MCF 10A (cell line): ENCODE measurements around the gene RAPGEF3. TPM values are rescaled to one million over a fixed set of nuclear protein-coding genes. Genes with fewer than 3 reads are reported as not detected.

Experiments used
- BruUV-seq: library from RNA; stranded (reverse); fragments of 400-500 nt; replicated peaks from 2 replicates; lab custom pipeline; 2021; lab: Mats Ljungman, UMichigan
- CTCF ChIA-PET: fragments of 300-600 bp; sonication (Branson Sonifier 250); formaldehyde crosslinking; extraction: SDS; loops from one replicate; lab custom pipeline; 2021; ENCODE audit warnings: antibody characterized with exemption, inconsistent platforms; lab: Yijun Ruan, JAX
- POLR2A ChIA-PET: fragments of 300-600, 350-650 bp; sonication (Branson Sonifier 250); formaldehyde crosslinking; extraction: SDS; loops from one replicate; lab custom pipeline; 2020; ENCODE audit warnings: antibody characterized with exemption, inconsistent platforms; lab: Yijun Ruan, JAX
- DNase-seq: peaks from one replicate; pipeline ENCODE4 v3.0.0-alpha.2; 2018; ENCODE audit not compliant: unreplicated experiment
- H3K27ac Mint-ChIP-seq: one replicate; pipeline ENCODE4 v1.8.0; 2022; ENCODE audit warnings: mild to moderate bottlenecking, low read depth, mixed read lengths; ENCODE audit not compliant: unreplicated experiment
- H3K27me3 Mint-ChIP-seq: one replicate; pipeline ENCODE4 v1.8.0; 2022; ENCODE audit warnings: mixed read lengths; ENCODE audit not compliant: insufficient read depth, unreplicated experiment
- H3K36me3 Mint-ChIP-seq: one replicate; pipeline ENCODE4 v1.8.0; 2022; ENCODE audit warnings: mild to moderate bottlenecking, moderate library complexity, mixed read lengths; ENCODE audit not compliant: insufficient read depth, unreplicated experiment
- H3K4me1 Mint-ChIP-seq: one replicate; pipeline ENCODE4 v1.8.0; 2022; ENCODE audit warnings: mixed read lengths; ENCODE audit not compliant: insufficient read depth, unreplicated experiment
- H3K4me3 Mint-ChIP-seq: one replicate; pipeline ENCODE4 v1.8.0; 2022; ENCODE audit warnings: mild to moderate bottlenecking, moderate library complexity, mixed read lengths; ENCODE audit not compliant: unreplicated experiment
- H3K9me3 Mint-ChIP-seq: one replicate; pipeline ENCODE4 v1.8.0; 2022; ENCODE audit warnings: mixed read lengths; ENCODE audit not compliant: unreplicated experiment
- CTCF ChIP-seq: fragments of 200-600 bp; IDR thresholded peaks from one replicate; pipeline ENCODE4 v1.8.0; 2022; ENCODE audit warnings: antibody characterized with exemption, mild to moderate bottlenecking; ENCODE audit not compliant: unreplicated experiment
- intact Hi-C: fragments of 100-400 bp; cut with micrococcal nuclease; formaldehyde crosslinking; loops from 2 replicates; pipeline ENCODE4 v1.14.1; 2022
- total RNA-seq: library from RNA; stranded (reverse); gene quantifications from 2 replicates; pipeline ENCODE4 v1.2.3, GENCODE V29; 2022

RAPGEF3 gene
- total RNA-seq, 1 experiment from 2014 or later, result 1.4 TPM

GRCh38 chr12:47805417-47805816 lies 46.7 kb upstream of the RAPGEF3 start:
- intact Hi-C loops, result no loop called here
- no peak for TF ChIP-seq CTCF
- Mint-ChIP-seq H3K27ac (peak overlapping the region; percentile 59), H3K4me1 (peaks cover 17% of the 10 kb centered on the region), H3K9me3 (no peaks in the 10 kb centered on the region), H3K36me3 (peaks cover 7% of the 10 kb centered on the region), H3K4me3 (no peak overlapping the region), H3K27me3 (no peaks in the 10 kb centered on the region)
- DNase-seq, result no peak
- POLR2A ChIA-PET, result interaction anchor here (0.6 kb wide), 1 partner anchor 84 kb away, joined by 3 read pairs; no protein-coding TSS in a partner anchor
- CTCF ChIA-PET, result interaction anchor here (0.6 kb wide), 1 partner anchor 84 kb away, joined by 4 read pairs; no protein-coding TSS in a partner anchor
- no TSS peak for BruUV-seq

GRCh38 chr12:47804171-47804570 lies 45.5 kb upstream of the RAPGEF3 start:
- no peak for TF ChIP-seq CTCF
- H3K36me3 Mint-ChIP-seq, result peaks cover 7% of the 10 kb centered on the region
- no peaks in the 10 kb centered on the region for H3K27me3 Mint-ChIP-seq
- H3K4me1 Mint-ChIP-seq, result peaks cover 15% of the 10 kb centered on the region
- H3K27ac Mint-ChIP-seq, result no peak overlapping the region
- ChIA-PET CTCF (interaction anchor here (0.5 to 1.0 kb wide), 8 partner anchors 13 to 392 kb away, joined by 3 to 7 read pairs (median 3); no protein-coding TSS in a partner anchor), POLR2A (interaction anchor here (1.2 kb wide), 1 partner anchor 33 kb away, joined by 3 read pairs; no protein-coding TSS in a partner anchor)
- no peak overlapping the region for H3K4me3 Mint-ChIP-seq
- H3K9me3 Mint-ChIP-seq, result no peaks in the 10 kb centered on the region
- no peak for DNase-seq
- intact Hi-C loops, result no loop called here
- no TSS peak for BruUV-seq

GRCh38 chr12:47803191-47803875 lies 44.7 kb upstream of the RAPGEF3 start:
- H3K36me3 Mint-ChIP-seq, result peaks cover 7% of the 10 kb centered on the region
- H3K4me1 Mint-ChIP-seq, result peaks cover 6% of the 10 kb centered on the region
- intact Hi-C loops, result no loop called here
- BruUV-seq, result no TSS peak
- H3K9me3 Mint-ChIP-seq, result no peaks in the 10 kb centered on the region
- no peak overlapping the region for H3K4me3 Mint-ChIP-seq
- ChIA-PET CTCF (interaction anchor here (0.7 to 3.1 kb wide), 3 partner anchors 13 to 391 kb away, joined by 3 to 12 read pairs (median 5); no protein-coding TSS in a partner anchor), POLR2A (interaction anchor here (1.2 kb wide), 1 partner anchor 34 kb away, joined by 3 read pairs; no protein-coding TSS in a partner anchor)
- no peak for TF ChIP-seq CTCF
- DNase-seq, result no peak
- no peaks in the 10 kb centered on the region for H3K27me3 Mint-ChIP-seq
- peak overlapping the region; percentile 85 for H3K27ac Mint-ChIP-seq

- peaks cover 16% of the 10 kb centered on the region for H3K36me3 Mint-ChIP-seq
- peaks cover 5% of the 10 kb centered on the region for H3K4me1 Mint-ChIP-seq
- intact Hi-C loops, result no loop called here
- CTCF ChIA-PET, result interaction anchor here (1.0 to 38.2 kb wide), 5 partner anchors 11 to 60 kb away, joined by 3 to 622 read pairs (median 5); no protein-coding TSS in a partner anchor
- H3K4me3 Mint-ChIP-seq, result no peak overlapping the region
- H3K27me3 Mint-ChIP-seq, result no peaks in the 10 kb centered on the region
- peak; percentile 6 for TF ChIP-seq CTCF
- no peak for DNase-seq
- no peaks in the 10 kb centered on the region for H3K9me3 Mint-ChIP-seq
- H3K27ac Mint-ChIP-seq, result peak overlapping the region; percentile 38
- BruUV-seq, result no TSS peak
- POLR2A ChIA-PET, result interaction anchor here (0.6 to 1.3 kb wide), 3 partner anchors 35 to 161 kb away, joined by 3 to 7 read pairs (median 4); no protein-coding TSS in a partner anchor
Observed at GRCh38 chr12:47802312-47802711, 43.6 kb upstream of the RAPGEF3 start.
